Myocyte (in vitro differentiated cells): ENCODE data around the gene ITPKC. TPM values are rescaled to one million over a fixed set of nuclear protein-coding genes. Genes with fewer than 3 reads are reported as not detected.
A peak's percentile ranks its signal among the peaks of the same experiment; 100 is the strongest.

Experiments
- DNase-seq: peaks from one replicate; pipeline ENCODE4 v3.0.0-alpha.2; 2012; ENCODE audit warnings: low read depth
- total RNA-seq: library from RNA; depleted of rRNA; stranded (reverse); fragments of >200 nt; gene quantifications from 2 replicates; pipeline ENCODE4 v1.2.3, GENCODE V29; 2014

Gene ITPKC
- total RNA-seq, 1 donor from 2014 or later: 15.6 TPM

- DNase-seq: no peak
Observed at GRCh38 chr19:40690050-40690692, 26.7 kb upstream of the ITPKC start, which contains the start of gene NUMBL. TSS of gene NUMBL (minus strand) at chr19:40690651. CDS start at chr19:40690483, 168 bp downstream.

- peak; percentile 98 for DNase-seq
Observed at GRCh38 chr19:40690693-40691420, 26.1 kb upstream of the ITPKC start.

GRCh38 chr19:40691421-40692211 is 25.3 kb upstream of the ITPKC start:
- no peak for DNase-seq

- no peak for DNase-seq
Observed at GRCh38 chr19:40692212-40692551, 24.7 kb upstream of the ITPKC start.

GRCh38 chr19:40693150-40693788 is 23.6 kb upstream of the ITPKC start:
- DNase-seq: peak; percentile 73

- DNase-seq: no peak
Observed at GRCh38 chr19:40693896-40694295, 23.0 kb upstream of the ITPKC start.

- no peak for DNase-seq
Observed at GRCh38 chr19:40695881-40696280, 21.0 kb upstream of the ITPKC start.

- DNase-seq: no peak
Observed at GRCh38 chr19:40697007-40697406, 19.9 kb upstream of the ITPKC start.

GRCh38 chr19:40700083-40700482 is 16.8 kb upstream of the ITPKC start:
- DNase-seq: no peak

- no peak for DNase-seq
Observed at GRCh38 chr19:40701758-40702157, 15.2 kb upstream of the ITPKC start.

GRCh38 chr19:40702337-40703012 is 14.4 kb upstream of the ITPKC start:
- no peak for DNase-seq

GRCh38 chr19:40703029-40703755 is 13.7 kb upstream of the ITPKC start:
- DNase-seq: no peak

GRCh38 chr19:40704491-40705361 is 12.2 kb upstream of the ITPKC start:
- no peak for DNase-seq

GRCh38 chr19:40705362-40705651 is 11.6 kb upstream of the ITPKC start:
- no peak for DNase-seq

- DNase-seq: no peak
Observed at GRCh38 chr19:40705950-40706619, 10.8 kb upstream of the ITPKC start.

GRCh38 chr19:40707615-40708014 is 9.3 kb upstream of the ITPKC start:
- no peak for DNase-seq

- DNase-seq: no peak
Observed at GRCh38 chr19:40709817-40710216, 7.1 kb upstream of the ITPKC start.

GRCh38 chr19:40713939-40714338 is 3.0 kb upstream of the ITPKC start:
- DNase-seq: no peak
